Mesothelial cell of epicardium (in vitro differentiated cells): ENCODE measurements around the gene NHEJ1. TPM values are rescaled to one million over a fixed set of nuclear protein-coding genes. Genes with fewer than 3 reads are reported as not detected.

Source experiments
- DNase-seq, 2 experiments: peaks; one replicate each; pipeline ENCODE4 v3.0.0; 2021; ENCODE audit warnings: low spot score in 2 of 2; ENCODE audit not compliant: unreplicated experiment in 2 of 2
- H3K27ac Mint-ChIP-seq: 2 replicates; pipeline ENCODE4 v1.8.0; 2021; ENCODE audit warnings: mixed read lengths
- H3K27me3 Mint-ChIP-seq: 2 replicates; pipeline ENCODE4 v1.8.0; 2021; ENCODE audit warnings: low read depth, mixed read lengths
- H3K36me3 Mint-ChIP-seq: 2 replicates; pipeline ENCODE4 v1.8.0; 2021; ENCODE audit warnings: mixed read lengths
- H3K4me1 Mint-ChIP-seq: 2 replicates; pipeline ENCODE4 v1.8.0; 2021; ENCODE audit warnings: mixed read lengths
- H3K4me3 Mint-ChIP-seq: 2 replicates; pipeline ENCODE4 v1.8.0; 2021; ENCODE audit warnings: mild to moderate bottlenecking, moderate library complexity, mixed read lengths
- H3K9me3 Mint-ChIP-seq: 2 replicates; pipeline ENCODE4 v1.8.0; 2021; ENCODE audit warnings: mixed read lengths
- CTCF ChIP-seq: fragments of 200-600 bp; sonication (generic); IDR thresholded peaks from one replicate; pipeline ENCODE4 v1.5.0; 2021; ENCODE audit warnings: antibody characterized with exemption; ENCODE audit not compliant: unreplicated experiment
- total RNA-seq: library from RNA; stranded (reverse); gene quantifications from 3 replicates; pipeline ENCODE4 v1.2.1, GENCODE V29; 2021

The NHEJ1 gene
- total RNA-seq, 1 donor from 2014 or later, result 11.5 TPM

DNA sequence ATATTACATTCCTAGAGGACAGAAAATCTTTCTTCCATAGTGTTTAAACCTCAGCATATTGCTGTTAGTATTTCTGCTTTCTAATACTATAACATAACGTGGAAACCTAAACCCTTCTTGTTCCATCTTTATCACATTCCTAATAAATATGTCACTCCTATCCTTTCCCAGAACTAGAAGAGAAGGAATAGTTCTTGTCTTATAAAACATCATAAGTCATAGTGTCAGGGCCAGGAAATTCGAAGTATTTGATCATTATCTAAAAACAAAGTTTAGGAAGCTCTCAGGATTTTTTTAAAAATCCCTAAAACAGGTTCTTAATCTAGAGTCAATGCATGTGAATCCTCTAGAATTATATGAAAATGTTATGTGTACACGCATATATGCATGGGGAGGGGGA is 2.0 kb downstream of the NHEJ1 start:
- H3K4me1 Mint-ChIP-seq, result peaks cover 13% of the 10 kb centered on the region
- H3K36me3 Mint-ChIP-seq, result peaks cover 5% of the 10 kb centered on the region
- no peaks in the 10 kb centered on the region for H3K9me3 Mint-ChIP-seq
- H3K27ac Mint-ChIP-seq, result no peak overlapping the region
- no peak overlapping the region for H3K4me3 Mint-ChIP-seq
- no peak for TF ChIP-seq CTCF
- DNase-seq, result no peak
- H3K27me3 Mint-ChIP-seq, result peaks cover 3% of the 10 kb centered on the region

GRCh38 chr2:219158025-219158424 is 2.6 kb downstream of the NHEJ1 start:
- Mint-ChIP-seq H3K27ac (no peak overlapping the region), H3K4me1 (peaks cover 13% of the 10 kb centered on the region), H3K9me3 (no peaks in the 10 kb centered on the region), H3K36me3 (peaks cover 5% of the 10 kb centered on the region), H3K27me3 (peaks cover 2% of the 10 kb centered on the region), H3K4me3 (no peak overlapping the region)
- no peak for DNase-seq
- no peak for TF ChIP-seq CTCF

GRCh38 chr2:219157396-219157795 is 3.2 kb downstream of the NHEJ1 start:
- Mint-ChIP-seq H3K9me3 (no peaks in the 10 kb centered on the region), H3K27me3 (no peaks in the 10 kb centered on the region), H3K36me3 (peaks cover 5% of the 10 kb centered on the region), H3K4me3 (no peak overlapping the region), H3K27ac (no peak overlapping the region), H3K4me1 (peaks cover 13% of the 10 kb centered on the region)
- TF ChIP-seq CTCF, result no peak
- DNase-seq, result no peak

DNA sequence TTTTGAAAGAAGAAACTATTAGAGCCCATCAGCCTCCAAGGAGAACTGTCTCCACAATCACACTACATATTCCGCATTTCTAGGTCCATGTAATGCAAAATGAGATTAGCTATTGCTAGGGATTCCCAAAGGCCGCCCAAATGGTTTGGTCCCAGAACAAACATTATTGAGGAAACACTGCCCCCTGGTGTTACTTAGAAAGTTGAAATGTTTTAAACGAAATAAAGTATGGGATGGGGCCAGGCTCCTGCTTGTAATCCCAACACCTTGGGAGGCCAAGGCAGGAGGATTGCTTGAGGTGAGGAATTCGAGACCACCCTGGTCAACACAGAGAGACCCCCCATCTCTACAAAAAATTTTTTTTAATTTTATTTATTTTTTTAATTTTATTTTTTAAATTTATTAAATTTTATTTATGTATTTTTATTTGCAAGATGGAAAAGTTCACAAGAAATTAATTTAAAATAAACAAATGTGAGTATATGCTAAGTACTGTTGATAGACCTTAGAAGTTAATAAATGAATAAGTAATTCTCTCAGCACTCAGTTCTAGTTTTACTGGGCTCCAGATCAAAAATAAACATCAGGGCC is 5.5 kb downstream of the NHEJ1 start:
- no peaks in the 10 kb centered on the region for H3K9me3 Mint-ChIP-seq
- H3K4me1 Mint-ChIP-seq, result peaks cover 6% of the 10 kb centered on the region
- no peaks in the 10 kb centered on the region for H3K27me3 Mint-ChIP-seq
- DNase-seq, result no peak
- peak; percentile 91 for TF ChIP-seq CTCF
- no peak overlapping the region for H3K27ac Mint-ChIP-seq
- peaks cover 5% of the 10 kb centered on the region for H3K36me3 Mint-ChIP-seq
- no peak overlapping the region for H3K4me3 Mint-ChIP-seq

- no peak for DNase-seq
- Mint-ChIP-seq H3K4me1 (no peaks in the 10 kb centered on the region), H3K4me3 (no peak overlapping the region), H3K36me3 (peaks cover 15% of the 10 kb centered on the region), H3K27ac (no peak overlapping the region), H3K27me3 (no peaks in the 10 kb centered on the region), H3K9me3 (no peaks in the 10 kb centered on the region)
- TF ChIP-seq CTCF, result no peak
These were observed 10.9 kb downstream of the NHEJ1 start for GRCh38 chr2:219149667-219150066.

DNA sequence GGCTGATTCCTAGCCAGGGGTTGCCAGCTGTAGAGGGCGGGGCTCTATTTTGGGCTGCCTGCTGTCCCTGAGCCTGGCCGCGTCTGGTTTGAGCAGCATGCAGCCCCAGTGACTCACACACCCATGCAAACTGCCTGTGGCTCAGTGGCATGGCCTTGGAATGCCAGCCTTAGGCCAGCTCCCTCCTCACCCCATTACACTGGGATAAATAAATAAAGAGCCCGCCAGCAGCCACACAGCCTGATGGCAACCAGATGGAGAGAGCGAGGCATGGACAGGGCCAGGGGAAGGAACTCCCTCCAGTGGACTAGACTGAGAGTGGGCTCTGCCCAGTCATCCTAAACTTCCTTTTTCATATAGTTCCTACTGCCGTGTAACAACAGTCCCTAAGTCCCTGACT is 18.3 kb downstream of the NHEJ1 start:
- Mint-ChIP-seq H3K36me3 (peaks cover 29% of the 10 kb centered on the region), H3K9me3 (peaks cover 5% of the 10 kb centered on the region), H3K4me1 (no peaks in the 10 kb centered on the region), H3K4me3 (no peak overlapping the region), H3K27ac (no peak overlapping the region), H3K27me3 (no peaks in the 10 kb centered on the region)
- TF ChIP-seq CTCF, result no peak
- DNase-seq, result no peak
